H1 (cell line): ENCODE measurements around the gene PXDN. TPM values are rescaled to one million over a fixed set of nuclear protein-coding genes. Genes with fewer than 3 reads are reported as not detected.

Experiments used
- EZH2 ChIP-seq: fragments of 200-600 bp; sonication (generic); IDR thresholded peaks from 2 replicates; pipeline ENCODE4 v1.7.1; 2012; ENCODE audit warnings: low read depth, mild to moderate bottlenecking, moderate library complexity, low read length, inconsistent platforms; ENCODE audit not compliant: severe bottlenecking
- NANOG ChIP-seq: IDR thresholded peaks from 2 replicates; pipeline ENCODE4 v1.6.1; 2011; ENCODE audit warnings: low read length, low read depth, mild to moderate bottlenecking, inconsistent platforms; ENCODE audit not compliant: insufficient read depth, poor library complexity, severe bottlenecking
- POLR2A ChIP-seq, 2 experiments: IDR thresholded peaks; 1 replicate in 1 of 2; 2 replicates in 1 of 2; pipeline ENCODE4 v1.6.1; 2011; ENCODE audit warnings: low read depth in 2 of 2, low read length in 2 of 2, mild to moderate bottlenecking in 2 of 2; ENCODE audit errors: control extremely low read depth in 1 of 2
- RBBP5 ChIP-seq: IDR thresholded peaks from 2 replicates; pipeline ENCODE4 v1.7.1; 2012; ENCODE audit warnings: low read depth, mild to moderate bottlenecking, inconsistent platforms, low read length, moderate library complexity, borderline replicate concordance
- SUZ12 ChIP-seq: fragments of 200-600 bp; sonication (generic); IDR thresholded peaks from 2 replicates; pipeline ENCODE4 v1.6.1; 2012; ENCODE audit warnings: mild to moderate bottlenecking, inconsistent platforms, low read length, moderate library complexity, mixed read lengths
- TAF1 ChIP-seq: IDR thresholded peaks from 2 replicates; pipeline ENCODE4 v1.6.1; 2011; ENCODE audit warnings: mild to moderate bottlenecking, low read depth, low read length
- TCF12 ChIP-seq: IDR thresholded peaks from 2 replicates; pipeline ENCODE4 v1.6.1; 2011; ENCODE audit warnings: low read depth, mild to moderate bottlenecking, low read length
- YY1 ChIP-seq: IDR thresholded peaks from 2 replicates; pipeline ENCODE4 v1.6.1; 2011; ENCODE audit warnings: low read depth, mild to moderate bottlenecking, low read length
- polyA plus RNA-seq, 7 experiments: library from polyadenylated mRNA; depleted of rRNA in 3 of 7; stranded (reverse) in 5 of 7; unstranded in 2 of 7; fragments of >200 nt in 5 of 7; fragments of 200-250 nt in 2 of 7; gene quantifications; 1 replicate in 5 of 7; 2 replicates in 1 of 7; 4 replicates in 1 of 7; pipeline versions ENCODE4 v1.2.1 to v1.2.3, GENCODE V29; 2011 to 2013; ENCODE audit warnings: missing spikeins in 2 of 7, mixed read lengths in 2 of 7
- total RNA-seq: library from RNA; stranded (reverse); fragmentation: NEBNext Ultra II Directional; extraction: Animal tissue kit (Norgen Biotek cat#: 25700); gene quantifications from 2 replicates; pipeline ENCODE4 v1.2.1, GENCODE V29; 2021
- TF ChIP-seq, protein P1 (sequence below): fragments of 300-600 bp; sonication (generic); IDR thresholded peaks from 2 replicates; pipeline ENCODE4 v1.7.1; 2012; ENCODE audit warnings: low read length, moderate library complexity, mild to moderate bottlenecking, inconsistent platforms; ENCODE audit not compliant: insufficient replicate concordance
- TF ChIP-seq, protein P2 (sequence below), 3 experiments: IDR thresholded peaks; 1 replicate in 2 of 3; 2 replicates in 1 of 3; pipeline versions ENCODE4 v1.5.1 to v1.6.1; 2011; ENCODE audit warnings: low read length in 3 of 3, mild to moderate bottlenecking in 3 of 3, inconsistent platforms in 2 of 3, low read depth in 1 of 3, moderate library complexity in 1 of 3; ENCODE audit not compliant: insufficient read depth in 1 of 3; ENCODE audit errors: control extremely low read depth in 1 of 3

PXDN gene
- total and polyA plus RNA-seq, 2 of the 8 experiments (the other 6 are each of a cell fraction or from before 2014, with no cell fraction given): 104 to 141 TPM

DNA sequence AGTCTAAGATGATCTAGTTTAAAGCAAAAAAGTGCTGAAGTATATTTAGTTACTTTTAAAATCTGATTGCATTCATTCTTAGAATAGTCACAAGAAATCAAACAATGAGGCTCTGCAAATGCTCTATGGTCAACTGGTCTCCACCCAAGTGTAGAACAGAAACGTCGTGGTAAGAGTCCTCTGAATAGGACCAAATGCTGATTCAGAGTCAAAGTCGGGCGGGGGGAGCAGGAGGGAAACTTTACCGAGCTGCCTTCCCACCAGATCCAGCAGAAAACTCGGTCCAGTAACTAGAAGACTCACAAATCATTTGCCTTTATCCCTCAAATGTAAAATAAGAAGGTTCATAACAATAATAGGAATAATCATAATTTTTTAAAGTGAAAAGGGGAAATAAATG, 46.2 kb upstream of the PXDN start (continued):
- TF ChIP-seq, protein P1, sequence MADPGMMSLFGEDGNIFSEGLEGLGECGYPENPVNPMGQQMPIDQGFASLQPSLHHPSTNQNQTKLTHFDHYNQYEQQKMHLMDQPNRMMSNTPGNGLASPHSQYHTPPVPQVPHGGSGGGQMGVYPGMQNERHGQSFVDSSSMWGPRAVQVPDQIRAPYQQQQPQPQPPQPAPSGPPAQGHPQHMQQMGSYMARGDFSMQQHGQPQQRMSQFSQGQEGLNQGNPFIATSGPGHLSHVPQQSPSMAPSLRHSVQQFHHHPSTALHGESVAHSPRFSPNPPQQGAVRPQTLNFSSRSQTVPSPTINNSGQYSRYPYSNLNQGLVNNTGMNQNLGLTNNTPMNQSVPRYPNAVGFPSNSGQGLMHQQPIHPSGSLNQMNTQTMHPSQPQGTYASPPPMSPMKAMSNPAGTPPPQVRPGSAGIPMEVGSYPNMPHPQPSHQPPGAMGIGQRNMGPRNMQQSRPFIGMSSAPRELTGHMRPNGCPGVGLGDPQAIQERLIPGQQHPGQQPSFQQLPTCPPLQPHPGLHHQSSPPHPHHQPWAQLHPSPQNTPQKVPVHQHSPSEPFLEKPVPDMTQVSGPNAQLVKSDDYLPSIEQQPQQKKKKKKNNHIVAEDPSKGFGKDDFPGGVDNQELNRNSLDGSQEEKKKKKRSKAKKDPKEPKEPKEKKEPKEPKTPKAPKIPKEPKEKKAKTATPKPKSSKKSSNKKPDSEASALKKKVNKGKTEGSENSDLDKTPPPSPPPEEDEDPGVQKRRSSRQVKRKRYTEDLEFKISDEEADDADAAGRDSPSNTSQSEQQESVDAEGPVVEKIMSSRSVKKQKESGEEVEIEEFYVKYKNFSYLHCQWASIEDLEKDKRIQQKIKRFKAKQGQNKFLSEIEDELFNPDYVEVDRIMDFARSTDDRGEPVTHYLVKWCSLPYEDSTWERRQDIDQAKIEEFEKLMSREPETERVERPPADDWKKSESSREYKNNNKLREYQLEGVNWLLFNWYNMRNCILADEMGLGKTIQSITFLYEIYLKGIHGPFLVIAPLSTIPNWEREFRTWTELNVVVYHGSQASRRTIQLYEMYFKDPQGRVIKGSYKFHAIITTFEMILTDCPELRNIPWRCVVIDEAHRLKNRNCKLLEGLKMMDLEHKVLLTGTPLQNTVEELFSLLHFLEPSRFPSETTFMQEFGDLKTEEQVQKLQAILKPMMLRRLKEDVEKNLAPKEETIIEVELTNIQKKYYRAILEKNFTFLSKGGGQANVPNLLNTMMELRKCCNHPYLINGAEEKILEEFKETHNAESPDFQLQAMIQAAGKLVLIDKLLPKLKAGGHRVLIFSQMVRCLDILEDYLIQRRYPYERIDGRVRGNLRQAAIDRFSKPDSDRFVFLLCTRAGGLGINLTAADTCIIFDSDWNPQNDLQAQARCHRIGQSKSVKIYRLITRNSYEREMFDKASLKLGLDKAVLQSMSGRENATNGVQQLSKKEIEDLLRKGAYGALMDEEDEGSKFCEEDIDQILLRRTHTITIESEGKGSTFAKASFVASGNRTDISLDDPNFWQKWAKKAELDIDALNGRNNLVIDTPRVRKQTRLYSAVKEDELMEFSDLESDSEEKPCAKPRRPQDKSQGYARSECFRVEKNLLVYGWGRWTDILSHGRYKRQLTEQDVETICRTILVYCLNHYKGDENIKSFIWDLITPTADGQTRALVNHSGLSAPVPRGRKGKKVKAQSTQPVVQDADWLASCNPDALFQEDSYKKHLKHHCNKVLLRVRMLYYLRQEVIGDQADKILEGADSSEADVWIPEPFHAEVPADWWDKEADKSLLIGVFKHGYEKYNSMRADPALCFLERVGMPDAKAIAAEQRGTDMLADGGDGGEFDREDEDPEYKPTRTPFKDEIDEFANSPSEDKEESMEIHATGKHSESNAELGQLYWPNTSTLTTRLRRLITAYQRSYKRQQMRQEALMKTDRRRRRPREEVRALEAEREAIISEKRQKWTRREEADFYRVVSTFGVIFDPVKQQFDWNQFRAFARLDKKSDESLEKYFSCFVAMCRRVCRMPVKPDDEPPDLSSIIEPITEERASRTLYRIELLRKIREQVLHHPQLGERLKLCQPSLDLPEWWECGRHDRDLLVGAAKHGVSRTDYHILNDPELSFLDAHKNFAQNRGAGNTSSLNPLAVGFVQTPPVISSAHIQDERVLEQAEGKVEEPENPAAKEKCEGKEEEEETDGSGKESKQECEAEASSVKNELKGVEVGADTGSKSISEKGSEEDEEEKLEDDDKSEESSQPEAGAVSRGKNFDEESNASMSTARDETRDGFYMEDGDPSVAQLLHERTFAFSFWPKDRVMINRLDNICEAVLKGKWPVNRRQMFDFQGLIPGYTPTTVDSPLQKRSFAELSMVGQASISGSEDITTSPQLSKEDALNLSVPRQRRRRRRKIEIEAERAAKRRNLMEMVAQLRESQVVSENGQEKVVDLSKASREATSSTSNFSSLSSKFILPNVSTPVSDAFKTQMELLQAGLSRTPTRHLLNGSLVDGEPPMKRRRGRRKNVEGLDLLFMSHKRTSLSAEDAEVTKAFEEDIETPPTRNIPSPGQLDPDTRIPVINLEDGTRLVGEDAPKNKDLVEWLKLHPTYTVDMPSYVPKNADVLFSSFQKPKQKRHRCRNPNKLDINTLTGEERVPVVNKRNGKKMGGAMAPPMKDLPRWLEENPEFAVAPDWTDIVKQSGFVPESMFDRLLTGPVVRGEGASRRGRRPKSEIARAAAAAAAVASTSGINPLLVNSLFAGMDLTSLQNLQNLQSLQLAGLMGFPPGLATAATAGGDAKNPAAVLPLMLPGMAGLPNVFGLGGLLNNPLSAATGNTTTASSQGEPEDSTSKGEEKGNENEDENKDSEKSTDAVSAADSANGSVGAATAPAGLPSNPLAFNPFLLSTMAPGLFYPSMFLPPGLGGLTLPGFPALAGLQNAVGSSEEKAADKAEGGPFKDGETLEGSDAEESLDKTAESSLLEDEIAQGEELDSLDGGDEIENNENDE: no peak
- no peak for TF ChIP-seq SUZ12
- no peak for TF ChIP-seq EZH2
- TF ChIP-seq NANOG: no peak
- TF ChIP-seq TCF12: no peak
- no peak for TF ChIP-seq YY1
- no peak for TF ChIP-seq TAF1
- TF ChIP-seq, protein P2, sequence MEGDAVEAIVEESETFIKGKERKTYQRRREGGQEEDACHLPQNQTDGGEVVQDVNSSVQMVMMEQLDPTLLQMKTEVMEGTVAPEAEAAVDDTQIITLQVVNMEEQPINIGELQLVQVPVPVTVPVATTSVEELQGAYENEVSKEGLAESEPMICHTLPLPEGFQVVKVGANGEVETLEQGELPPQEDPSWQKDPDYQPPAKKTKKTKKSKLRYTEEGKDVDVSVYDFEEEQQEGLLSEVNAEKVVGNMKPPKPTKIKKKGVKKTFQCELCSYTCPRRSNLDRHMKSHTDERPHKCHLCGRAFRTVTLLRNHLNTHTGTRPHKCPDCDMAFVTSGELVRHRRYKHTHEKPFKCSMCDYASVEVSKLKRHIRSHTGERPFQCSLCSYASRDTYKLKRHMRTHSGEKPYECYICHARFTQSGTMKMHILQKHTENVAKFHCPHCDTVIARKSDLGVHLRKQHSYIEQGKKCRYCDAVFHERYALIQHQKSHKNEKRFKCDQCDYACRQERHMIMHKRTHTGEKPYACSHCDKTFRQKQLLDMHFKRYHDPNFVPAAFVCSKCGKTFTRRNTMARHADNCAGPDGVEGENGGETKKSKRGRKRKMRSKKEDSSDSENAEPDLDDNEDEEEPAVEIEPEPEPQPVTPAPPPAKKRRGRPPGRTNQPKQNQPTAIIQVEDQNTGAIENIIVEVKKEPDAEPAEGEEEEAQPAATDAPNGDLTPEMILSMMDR (IDR thresholded peaks at IDR 0.05; ENCODE audit: control extremely low read depth in 1 of 3, insufficient read depth in 1 of 3, low read depth in 1 of 3, low read length in 3 of 3): no peak
- no peak for TF ChIP-seq RBBP5
- no peak for TF ChIP-seq POLR2A (IDR thresholded peaks at IDR 0.05; ENCODE audit: control extremely low read depth in 1 of 2, low read depth in 2 of 2, low read length in 2 of 2)
